Neutrophil (primary cell): ENCODE data around the gene SENP1.
A peak's percentile ranks its signal among the peaks of the same experiment; 100 is the strongest.

Source experiments
- H3K27ac ChIP-seq: fragments of 200-600 bp; sonication (generic); 2 replicates; pipeline ENCODE4 v1.5.1; 2016; ENCODE audit warnings: mild to moderate bottlenecking, moderate library complexity
- H3K27me3 ChIP-seq: fragments of 200-600 bp; sonication (generic); 2 replicates; pipeline ENCODE4 v1.6.0; 2016; ENCODE audit warnings: mild to moderate bottlenecking
- H3K36me3 ChIP-seq: fragments of 200-600 bp; sonication (generic); 2 replicates; pipeline ENCODE4 v1.5.1; 2017
- H3K4me1 ChIP-seq, 2 experiments: fragments of 200-600 bp in 1 of 2; sonication (generic) in 1 of 2; 1 replicate in 1 of 2; 2 replicates in 1 of 2; pipeline versions ENCODE4 v1.5.1 to v1.6.1; 2013 to 2016; ENCODE audit warnings: low read depth in 1 of 2, low read length in 1 of 2, mild to moderate bottlenecking in 1 of 2, moderate library complexity in 1 of 2; ENCODE audit not compliant: control insufficient read depth in 1 of 2, insufficient read depth in 1 of 2
- H3K4me3 ChIP-seq, 2 experiments: fragments of 200-600 bp in 1 of 2; sonication (generic) in 1 of 2; 1 replicate in 1 of 2; 2 replicates in 1 of 2; pipeline ENCODE4 v1.5.1; 2013 to 2016; ENCODE audit warnings: low read depth in 1 of 2, low read length in 1 of 2, mild to moderate bottlenecking in 1 of 2, moderate library complexity in 1 of 2
- H3K9me3 ChIP-seq: fragments of 200-600 bp; sonication (generic); 2 replicates; pipeline ENCODE4 v1.5.1; 2016
- TF ChIP-seq, protein P1 (sequence below): fragments of 200-600 bp; sonication (generic); IDR thresholded peaks from 2 replicates; pipeline ENCODE4 v1.5.1; 2016; ENCODE audit warnings: antibody characterized with exemption

Gene SENP1

DNA sequence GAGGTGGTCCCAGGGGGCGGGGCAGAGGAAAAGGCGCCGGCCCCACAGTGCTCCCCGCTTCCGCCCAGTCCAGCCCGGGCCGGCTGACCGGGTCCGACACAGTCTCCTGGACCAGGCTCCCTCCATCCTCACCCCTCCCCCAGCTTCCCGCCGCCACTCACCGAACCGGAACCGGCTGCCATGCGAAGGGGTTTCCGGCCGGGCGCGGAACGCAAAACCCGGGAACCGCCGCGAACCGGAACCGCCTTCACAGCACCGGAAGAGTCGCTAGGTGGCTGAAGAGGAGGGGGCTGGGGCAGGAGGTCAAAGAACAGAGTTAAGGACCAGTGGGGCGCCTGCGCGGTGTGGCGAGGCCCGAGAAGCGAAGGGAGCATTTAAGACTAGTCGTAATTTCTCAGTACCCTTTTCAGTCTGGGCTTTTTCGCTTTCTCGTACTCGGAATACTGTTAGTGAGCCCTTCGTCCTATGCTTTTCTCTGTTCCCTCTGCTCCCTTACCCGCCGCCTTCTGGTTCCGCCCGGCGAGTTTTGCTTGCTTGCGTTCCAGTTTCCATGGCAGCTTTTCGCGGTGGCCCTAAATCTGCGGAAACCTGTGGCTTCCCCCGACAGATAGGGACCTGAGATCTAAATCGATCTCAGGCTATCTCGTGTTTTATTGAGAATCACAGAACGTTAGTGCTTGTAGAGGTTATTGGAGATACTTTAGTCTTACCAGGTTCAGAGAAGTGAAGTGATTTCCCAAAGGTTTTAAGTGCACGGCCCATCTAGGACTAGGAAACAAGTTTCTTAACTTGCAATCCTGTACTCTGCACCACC is at the start of gene SENP1:
TSS of gene SENP1 (minus strand) at position 213 of the 814 bp plus-strand sequence. CDS start 4,607 bp downstream, outside the sequence.
- Histone ChIP-seq H3K4me3 (peak within 1 kb of the TSS; percentile 90 to 94), H3K27me3 (peaks cover 34% of the 10 kb centered on the region), H3K4me1 (peaks cover 13 to 18% of the 10 kb centered on the region in 2 experiments), H3K27ac (peak within 1 kb of the TSS; percentile 86), H3K9me3 (no peaks in the 10 kb centered on the region), H3K36me3 (peaks cover 4% of the 10 kb centered on the region)
- TF ChIP-seq, protein P1, sequence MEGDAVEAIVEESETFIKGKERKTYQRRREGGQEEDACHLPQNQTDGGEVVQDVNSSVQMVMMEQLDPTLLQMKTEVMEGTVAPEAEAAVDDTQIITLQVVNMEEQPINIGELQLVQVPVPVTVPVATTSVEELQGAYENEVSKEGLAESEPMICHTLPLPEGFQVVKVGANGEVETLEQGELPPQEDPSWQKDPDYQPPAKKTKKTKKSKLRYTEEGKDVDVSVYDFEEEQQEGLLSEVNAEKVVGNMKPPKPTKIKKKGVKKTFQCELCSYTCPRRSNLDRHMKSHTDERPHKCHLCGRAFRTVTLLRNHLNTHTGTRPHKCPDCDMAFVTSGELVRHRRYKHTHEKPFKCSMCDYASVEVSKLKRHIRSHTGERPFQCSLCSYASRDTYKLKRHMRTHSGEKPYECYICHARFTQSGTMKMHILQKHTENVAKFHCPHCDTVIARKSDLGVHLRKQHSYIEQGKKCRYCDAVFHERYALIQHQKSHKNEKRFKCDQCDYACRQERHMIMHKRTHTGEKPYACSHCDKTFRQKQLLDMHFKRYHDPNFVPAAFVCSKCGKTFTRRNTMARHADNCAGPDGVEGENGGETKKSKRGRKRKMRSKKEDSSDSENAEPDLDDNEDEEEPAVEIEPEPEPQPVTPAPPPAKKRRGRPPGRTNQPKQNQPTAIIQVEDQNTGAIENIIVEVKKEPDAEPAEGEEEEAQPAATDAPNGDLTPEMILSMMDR, result peak; percentile 45

DNA sequence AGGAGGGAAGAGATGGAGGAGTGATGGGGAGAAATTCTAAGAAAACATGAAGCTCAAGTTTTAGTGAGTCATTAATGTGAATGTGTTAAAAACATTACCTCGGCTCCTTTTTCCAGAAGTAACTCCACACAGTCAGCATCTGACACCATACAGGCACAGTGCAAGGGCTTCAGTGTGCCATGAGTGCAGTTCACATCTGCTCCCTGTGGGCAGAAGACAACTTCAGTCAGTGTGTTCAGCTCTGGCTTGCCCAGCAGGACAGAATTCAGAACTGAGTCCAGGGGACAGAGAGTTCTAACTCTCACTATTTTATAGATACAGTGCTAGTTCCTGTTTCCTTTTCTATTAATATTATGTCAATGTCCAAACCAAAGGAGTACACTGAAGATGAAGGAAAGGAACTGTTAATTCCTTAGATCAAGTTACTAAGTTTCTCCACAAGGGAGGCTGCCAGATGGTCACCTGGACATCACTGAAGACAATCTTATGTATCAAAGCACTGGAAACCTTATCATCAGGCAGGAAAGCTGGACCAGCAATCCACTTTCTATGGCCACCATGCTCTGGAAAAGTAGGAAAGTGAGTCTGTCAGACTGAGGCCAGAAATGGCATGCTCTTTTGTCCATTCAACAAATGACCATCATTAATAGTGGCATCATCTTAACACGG is 45.4 kb upstream of the SENP1 start:
- TF ChIP-seq, protein P1, result no peak
- H3K36me3 ChIP-seq, result peaks cover 82% of the 10 kb centered on the region
- no peak overlapping the region for H3K4me3 ChIP-seq
- H3K4me1 ChIP-seq, result peaks cover 8 to 11% of the 10 kb centered on the region in 2 experiments
- H3K27ac ChIP-seq, result no peak overlapping the region
- H3K9me3 ChIP-seq, result no peaks in the 10 kb centered on the region
- no peaks in the 10 kb centered on the region for H3K27me3 ChIP-seq

DNA sequence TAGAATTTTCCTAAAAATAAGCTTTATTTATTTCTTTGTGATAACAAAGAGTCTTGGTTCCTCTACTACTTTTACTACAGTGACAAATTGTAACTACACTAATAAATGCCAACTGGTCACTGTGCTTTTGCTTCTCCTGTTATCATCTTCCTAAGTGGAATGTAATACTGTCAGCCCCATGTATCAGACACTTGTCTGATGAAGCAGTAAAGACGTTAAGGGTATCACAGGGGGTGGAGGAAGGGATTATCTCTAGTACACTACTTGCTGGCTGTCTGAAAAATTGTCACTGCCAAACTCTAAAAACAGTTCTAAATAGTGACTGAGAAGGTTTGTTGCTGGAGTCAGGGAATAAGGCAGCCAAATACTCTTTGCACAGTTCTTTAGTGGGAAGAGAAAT is 40.1 kb upstream of the SENP1 start:
- Histone ChIP-seq H3K4me1 (peaks cover 8 to 9% of the 10 kb centered on the region in 2 experiments), H3K36me3 (peaks cover 81% of the 10 kb centered on the region), H3K27ac (no peak overlapping the region), H3K4me3 (no peak overlapping the region), H3K9me3 (no peaks in the 10 kb centered on the region), H3K27me3 (no peaks in the 10 kb centered on the region)
- TF ChIP-seq, protein P1, result no peak

DNA sequence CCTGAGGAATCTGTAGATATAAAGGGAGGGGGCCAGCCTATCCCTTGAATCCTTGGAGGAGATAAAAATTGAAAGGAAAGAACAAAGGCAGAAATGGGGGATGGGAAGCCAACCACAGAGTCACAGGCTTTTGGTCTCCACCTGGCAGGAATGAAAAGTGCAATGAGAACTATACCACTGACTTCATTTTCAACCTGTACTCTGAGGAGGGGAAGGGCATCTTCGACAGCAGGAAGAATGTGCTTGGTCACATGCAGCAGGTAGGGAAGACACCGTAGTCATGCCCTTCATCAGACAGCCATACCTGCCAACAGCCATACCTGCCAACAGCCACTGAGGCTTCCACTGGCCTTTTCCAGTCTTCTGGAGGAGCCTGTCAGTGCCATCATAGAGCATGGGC is 38.0 kb upstream of the SENP1 start:
- no peaks in the 10 kb centered on the region for H3K27me3 ChIP-seq
- no peaks in the 10 kb centered on the region for H3K9me3 ChIP-seq
- no peak overlapping the region for H3K4me3 ChIP-seq
- peaks cover 60% of the 10 kb centered on the region for H3K36me3 ChIP-seq
- peaks cover 1 to 3% of the 10 kb centered on the region in 2 experiments for H3K4me1 ChIP-seq
- TF ChIP-seq, protein P1, result no peak
- H3K27ac ChIP-seq, result no peak overlapping the region

DNA sequence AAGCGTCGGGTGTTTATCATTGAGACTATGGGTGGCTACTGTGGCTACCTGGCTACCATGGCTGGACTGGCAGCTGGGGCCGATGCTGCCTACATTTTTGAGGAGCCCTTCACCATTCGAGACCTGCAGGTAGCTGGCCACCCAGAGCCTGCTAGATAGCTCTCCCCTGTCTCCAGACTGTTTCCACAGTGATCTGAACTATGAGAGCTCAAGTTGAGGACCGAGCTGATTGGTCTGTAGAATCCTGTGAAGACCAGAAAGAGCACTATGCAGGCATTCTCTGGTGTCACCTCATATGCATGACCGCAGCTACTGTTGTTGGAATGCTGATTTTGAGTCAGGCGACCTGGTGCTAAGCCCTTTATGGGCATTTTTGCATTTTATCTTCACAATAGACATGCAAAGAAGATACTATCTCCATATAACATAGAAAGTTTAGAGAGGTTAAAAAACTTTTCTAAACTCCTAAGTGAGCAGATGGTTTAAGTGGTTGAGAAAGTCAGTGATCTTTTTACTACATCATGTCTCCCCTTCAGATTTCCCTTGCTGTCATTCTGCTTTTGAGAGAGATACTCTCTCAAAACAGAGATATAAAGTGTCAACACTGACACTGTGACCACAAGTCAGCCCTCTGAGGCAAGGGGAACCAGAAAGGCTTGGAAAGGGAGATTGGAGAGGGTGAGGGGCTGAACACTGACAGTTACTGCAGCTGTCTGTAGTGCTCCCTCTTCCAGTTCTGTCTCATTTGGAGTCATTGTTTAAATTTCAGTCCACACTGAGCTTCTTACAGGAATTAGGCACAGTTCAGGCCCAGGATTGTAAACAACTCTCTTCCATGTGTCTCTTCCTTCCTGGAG is 37.2 kb upstream of the SENP1 start:
- H3K27ac ChIP-seq, result no peak overlapping the region
- peaks cover 51% of the 10 kb centered on the region for H3K36me3 ChIP-seq
- H3K4me1 ChIP-seq, result no peaks in the 10 kb centered on the region
- TF ChIP-seq, protein P1, result no peak
- H3K9me3 ChIP-seq, result no peaks in the 10 kb centered on the region
- H3K27me3 ChIP-seq, result no peaks in the 10 kb centered on the region
- no peak overlapping the region for H3K4me3 ChIP-seq
